ENCODE results near the gene ZSCAN10.

DNA sequence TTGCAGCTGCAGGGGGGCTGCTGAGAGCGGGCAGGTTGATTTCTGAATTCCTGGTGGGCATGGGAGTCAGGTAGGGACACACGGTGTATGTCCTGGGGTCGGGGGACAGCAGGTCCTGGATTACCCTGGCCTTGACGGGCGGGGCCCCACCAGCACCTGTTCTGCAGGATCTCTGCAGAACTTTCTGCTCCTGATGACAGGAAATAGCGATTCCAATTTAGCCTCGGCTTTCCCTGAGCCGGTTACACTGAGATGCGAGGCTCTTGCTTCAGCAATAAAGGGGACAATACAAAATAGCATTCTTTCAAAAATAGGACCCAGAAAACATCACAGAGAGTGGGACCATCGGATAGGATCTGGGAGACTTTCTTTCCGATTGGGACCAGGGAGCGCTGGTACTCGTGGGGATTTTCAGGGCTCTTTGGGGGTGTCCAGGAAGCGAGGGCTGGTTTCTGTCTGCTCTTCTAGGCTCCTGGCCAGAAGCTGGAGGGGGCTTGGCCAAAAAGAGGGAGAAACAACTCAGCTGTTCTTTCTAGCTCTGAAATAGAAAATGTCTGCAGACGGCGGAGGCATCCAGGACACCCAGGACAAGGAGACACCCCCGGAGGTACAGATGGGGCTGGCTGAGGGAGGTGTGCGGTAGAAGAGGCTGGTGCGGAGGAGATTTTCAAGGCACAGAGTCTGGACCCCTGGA lies 13.9 kb upstream of the ZSCAN10 start:
- TF ChIP-seq, protein P1, sequence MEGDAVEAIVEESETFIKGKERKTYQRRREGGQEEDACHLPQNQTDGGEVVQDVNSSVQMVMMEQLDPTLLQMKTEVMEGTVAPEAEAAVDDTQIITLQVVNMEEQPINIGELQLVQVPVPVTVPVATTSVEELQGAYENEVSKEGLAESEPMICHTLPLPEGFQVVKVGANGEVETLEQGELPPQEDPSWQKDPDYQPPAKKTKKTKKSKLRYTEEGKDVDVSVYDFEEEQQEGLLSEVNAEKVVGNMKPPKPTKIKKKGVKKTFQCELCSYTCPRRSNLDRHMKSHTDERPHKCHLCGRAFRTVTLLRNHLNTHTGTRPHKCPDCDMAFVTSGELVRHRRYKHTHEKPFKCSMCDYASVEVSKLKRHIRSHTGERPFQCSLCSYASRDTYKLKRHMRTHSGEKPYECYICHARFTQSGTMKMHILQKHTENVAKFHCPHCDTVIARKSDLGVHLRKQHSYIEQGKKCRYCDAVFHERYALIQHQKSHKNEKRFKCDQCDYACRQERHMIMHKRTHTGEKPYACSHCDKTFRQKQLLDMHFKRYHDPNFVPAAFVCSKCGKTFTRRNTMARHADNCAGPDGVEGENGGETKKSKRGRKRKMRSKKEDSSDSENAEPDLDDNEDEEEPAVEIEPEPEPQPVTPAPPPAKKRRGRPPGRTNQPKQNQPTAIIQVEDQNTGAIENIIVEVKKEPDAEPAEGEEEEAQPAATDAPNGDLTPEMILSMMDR (IDR thresholded peaks at IDR 0.05): no peak
- no peak for TF ChIP-seq POLR2A (IDR thresholded peaks at IDR 0.05)
- TF ChIP-seq EP300 (IDR thresholded peaks at IDR 0.05): no peak
- TF ChIP-seq POLR2AphosphoS5 (IDR thresholded peaks at IDR 0.05): no peak

All from sigmoid colon (tissue), 4 donors.